NB4 (cell line): Measurements from ENCODE around the gene ZFYVE28.

Experiments
- CTCF ChIP-seq: IDR thresholded peaks from one replicate; pipeline ENCODE4 v1.5.1; 2012; ENCODE audit warnings: low read depth, low read length
- POLR2A ChIP-seq: IDR thresholded peaks from 2 replicates; pipeline ENCODE4 v1.6.1; 2011; ENCODE audit warnings: mild to moderate bottlenecking; ENCODE audit not compliant: insufficient read length; ENCODE audit errors: extremely low read depth
- TF ChIP-seq, protein P1 (sequence below): IDR thresholded peaks from 2 replicates; pipeline ENCODE4 v1.6.1; 2011; ENCODE audit warnings: low read depth, low read length

DNA sequence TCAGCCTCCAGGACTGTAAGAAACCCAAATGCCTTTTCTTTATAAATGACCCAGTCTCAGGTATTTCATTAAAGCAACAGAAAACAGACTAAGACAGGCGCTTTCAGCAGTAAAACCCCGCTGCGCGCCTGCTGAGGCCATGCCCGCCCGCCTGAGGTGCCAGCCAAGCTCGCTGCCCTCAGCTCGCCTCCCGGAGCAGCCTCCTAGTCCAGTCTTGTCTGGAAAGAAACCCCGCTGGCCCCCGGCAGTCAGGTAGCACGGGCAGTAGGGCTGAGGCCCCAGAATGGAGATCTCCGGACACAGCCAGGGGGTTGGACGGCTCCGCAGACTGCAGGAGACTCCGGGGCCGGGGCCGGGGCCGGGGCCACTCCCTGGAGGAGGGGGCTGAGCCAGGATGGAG is 31.7 kb downstream of the ZFYVE28 start:
- TF ChIP-seq CTCF (no peak), POLR2A (no peak)
- TF ChIP-seq, protein P1, sequence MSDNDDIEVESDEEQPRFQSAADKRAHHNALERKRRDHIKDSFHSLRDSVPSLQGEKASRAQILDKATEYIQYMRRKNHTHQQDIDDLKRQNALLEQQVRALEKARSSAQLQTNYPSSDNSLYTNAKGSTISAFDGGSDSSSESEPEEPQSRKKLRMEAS = no peak
